ENCODE results near the gene ANO9. TPM values are rescaled to one million over a fixed set of nuclear protein-coding genes. Genes with fewer than 3 reads are reported as not detected.

ANO9 gene
- total and polyA plus RNA-seq, 5 donors from 2014 or later: 8.9 to 153 (median 13.3) TPM

DNA sequence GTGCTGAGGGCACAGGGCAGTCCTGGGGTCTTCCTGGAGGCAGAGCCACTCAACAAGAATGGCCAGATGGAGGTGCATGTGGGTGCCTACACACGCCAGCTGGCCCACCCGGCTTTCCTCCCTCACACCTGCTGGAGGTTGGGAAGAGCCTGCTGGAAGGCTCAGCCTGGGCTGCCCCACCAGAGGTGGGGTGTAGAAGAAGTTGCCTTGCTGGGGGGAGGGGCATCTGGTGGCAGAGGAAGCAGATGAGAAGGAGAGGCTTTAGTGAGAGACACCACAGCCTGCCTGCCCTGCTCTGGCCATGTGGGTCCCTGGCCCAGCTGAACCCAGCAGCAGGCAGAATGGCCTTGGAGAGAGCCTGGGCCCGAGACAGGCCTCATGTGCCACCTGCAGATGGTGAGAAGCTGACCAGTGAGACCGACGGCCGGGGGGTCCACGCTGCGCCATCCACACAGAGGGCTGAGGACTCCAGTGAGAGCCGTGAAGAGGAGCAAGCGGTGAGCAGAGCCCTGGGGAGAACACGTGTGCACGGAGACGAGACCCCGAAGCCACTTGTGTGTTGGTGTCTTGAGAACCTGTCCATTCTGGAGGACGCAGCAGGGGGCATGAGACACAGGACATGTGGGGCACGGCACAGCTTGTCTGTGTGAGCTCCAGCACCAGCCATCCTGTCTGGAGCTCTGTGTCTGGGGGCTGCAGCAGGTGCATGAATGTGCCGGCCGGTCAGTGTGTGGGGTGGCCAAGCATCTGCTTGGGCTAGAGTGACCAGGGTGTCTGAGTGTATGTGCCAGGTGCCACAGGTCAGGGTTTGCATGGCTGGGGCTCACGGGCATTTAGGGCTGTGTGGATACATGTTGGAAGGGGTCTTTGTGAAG lies 69.9 kb downstream of the ANO9 start:
- H3K36me3 Mint-ChIP-seq: no peaks in the 10 kb centered on the region
- no peaks in the 10 kb centered on the region for H3K9me3 ChIP-seq (ENCODE audit: control insufficient read depth in 2 of 2, low read length in 2 of 2)
- H3K27me3 ChIP-seq (ENCODE audit: control insufficient read depth, insufficient read depth, low read length): peaks cover 8% of the 10 kb centered on the region
- H3K4me3 Mint-ChIP-seq: peak overlapping the region in 1 of 4 donors; percentile 32
- peaks cover 29% of the 10 kb centered on the region for H3K27me3 Mint-ChIP-seq
- H3K27ac ChIP-seq (ENCODE audit: insufficient read depth, low read length, poor library complexity, severe bottlenecking): no peak overlapping the region
- H3K9me3 Mint-ChIP-seq: peaks cover 0 to 4% (median 0%) of the 10 kb centered on the region in 7 donors
- no peak for ATAC-seq (ENCODE audit: low read depth in 2 of 2)
- H3K27ac Mint-ChIP-seq: peak overlapping the region in 1 of 3 donors; percentile 52
- H3K36me3 ChIP-seq (ENCODE audit: control insufficient read depth, insufficient read depth, low read length): no peaks in the 10 kb centered on the region
- H3K4me3 ChIP-seq (ENCODE audit: low read depth, low read length): no peak overlapping the region
- DNase-seq: no peak
- peaks cover 10% of the 10 kb centered on the region for H3K4me1 ChIP-seq (ENCODE audit: control insufficient read depth, insufficient read depth, low read length, poor library complexity, severe bottlenecking)
- H3K4me1 Mint-ChIP-seq: peaks cover 0 to 18% (median 2%) of the 10 kb centered on the region in 4 donors

DNA sequence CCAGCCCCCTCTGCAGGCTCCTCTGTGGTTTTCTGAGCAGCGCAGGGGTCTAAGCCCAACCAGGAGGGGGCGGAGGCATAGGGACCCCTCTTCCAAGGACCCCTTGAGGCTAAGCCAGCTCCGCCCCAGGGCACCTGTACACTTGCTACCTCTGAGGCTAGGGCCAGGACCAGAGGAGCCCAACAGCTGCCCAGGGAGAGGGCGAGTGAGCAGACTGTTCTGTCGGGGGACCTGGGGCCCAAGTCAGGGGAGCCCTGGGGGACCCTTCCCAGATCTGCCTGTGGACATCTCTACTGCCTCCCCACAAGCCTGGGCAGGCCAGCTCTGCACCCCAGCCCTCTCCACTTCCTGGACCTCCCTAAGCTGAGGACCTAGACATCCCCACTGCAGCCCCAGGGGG lies 70.8 kb downstream of the ANO9 start:
- Mint-ChIP-seq H3K4me3 (peak overlapping the region in 1 of 4 donors; percentile 32), H3K27me3 (peaks cover 38% of the 10 kb centered on the region), H3K27ac (no peak overlapping the region), H3K36me3 (no peaks in the 10 kb centered on the region), H3K9me3 (peaks cover 0 to 4% (median 0%) of the 10 kb centered on the region in 7 donors), H3K4me1 (peaks cover 0 to 18% (median 2%) of the 10 kb centered on the region in 4 donors)
- Histone ChIP-seq H3K4me1 (ENCODE audit: control insufficient read depth, insufficient read depth, low read length, poor library complexity, severe bottlenecking) (peaks cover 10% of the 10 kb centered on the region), H3K9me3 (ENCODE audit: control insufficient read depth in 2 of 2, low read length in 2 of 2) (no peaks in the 10 kb centered on the region), H3K27ac (ENCODE audit: insufficient read depth, low read length, poor library complexity, severe bottlenecking) (no peak overlapping the region), H3K4me3 (ENCODE audit: low read depth, low read length) (no peak overlapping the region), H3K27me3 (ENCODE audit: control insufficient read depth, insufficient read depth, low read length) (peaks cover 11% of the 10 kb centered on the region), H3K36me3 (ENCODE audit: control insufficient read depth, insufficient read depth, low read length) (no peaks in the 10 kb centered on the region)
- DNase-seq (no peak), ATAC-seq (ENCODE audit: low read depth in 2 of 2) (no peak)

DNA sequence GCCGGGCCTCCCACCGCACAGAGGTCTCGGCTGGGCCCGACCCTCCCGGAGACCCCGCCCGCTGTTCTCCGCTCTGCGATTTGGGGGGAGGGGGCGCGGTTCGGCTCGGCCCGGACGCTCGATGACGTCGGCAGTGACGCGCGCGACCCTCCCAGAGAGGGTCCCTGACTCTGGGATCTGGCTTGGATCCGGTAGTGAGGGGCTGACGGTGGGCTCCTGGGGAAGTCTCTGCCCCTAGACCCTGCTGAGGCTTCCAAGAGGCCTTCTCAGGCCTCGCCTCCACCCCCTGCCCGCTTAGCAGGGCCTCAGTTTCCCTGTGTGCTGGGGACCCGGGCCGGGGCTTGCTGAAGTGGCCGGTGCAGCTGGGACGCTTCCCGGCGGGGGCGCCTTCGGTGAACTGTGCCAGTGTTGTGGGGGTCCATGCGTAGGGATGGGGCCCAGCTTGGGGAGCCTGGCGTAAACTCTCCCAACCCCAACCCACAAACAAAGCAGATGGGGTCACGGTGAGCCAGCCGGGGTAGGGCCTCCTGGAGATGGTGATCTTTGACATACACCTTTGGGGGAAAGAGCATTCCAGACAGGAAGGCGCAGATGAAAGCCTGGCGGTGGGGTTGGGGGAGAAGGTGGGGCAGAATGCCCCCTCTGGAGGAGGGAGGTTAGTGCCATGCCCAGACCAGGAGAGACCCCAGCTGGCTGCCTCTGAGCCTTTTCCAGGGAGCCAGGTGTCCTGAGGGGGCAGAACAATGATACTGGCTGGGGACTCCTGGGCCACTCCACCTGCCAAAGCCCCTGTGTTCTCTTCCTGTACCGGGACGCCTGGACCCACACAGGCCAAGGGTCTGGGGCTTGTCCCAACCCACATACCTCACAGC lies 71.5 kb downstream of the ANO9 start:
- DNase-seq: no peak
- Mint-ChIP-seq H3K4me1 (peaks cover 0 to 18% (median 2%) of the 10 kb centered on the region in 4 donors), H3K27ac (no peak overlapping the region), H3K9me3 (peaks cover 0 to 6% (median 0%) of the 10 kb centered on the region in 7 donors), H3K4me3 (peak overlapping the region in 3 of 4 donors; percentile 41 to 75 (median 71)), H3K36me3 (no peaks in the 10 kb centered on the region), H3K27me3 (peaks cover 38% of the 10 kb centered on the region)
- no peak overlapping the region for H3K4me3 ChIP-seq (ENCODE audit: low read depth, low read length)
- peaks cover 11% of the 10 kb centered on the region for H3K27me3 ChIP-seq (ENCODE audit: control insufficient read depth, insufficient read depth, low read length)
- ATAC-seq (ENCODE audit: low read depth in 2 of 2): no peak
- H3K4me1 ChIP-seq (ENCODE audit: control insufficient read depth, insufficient read depth, low read length, poor library complexity, severe bottlenecking): peaks cover 10% of the 10 kb centered on the region
- H3K27ac ChIP-seq (ENCODE audit: insufficient read depth, low read length, poor library complexity, severe bottlenecking): no peak overlapping the region
- no peaks in the 10 kb centered on the region for H3K9me3 ChIP-seq (ENCODE audit: control insufficient read depth in 2 of 2, low read length in 2 of 2)
- H3K36me3 ChIP-seq (ENCODE audit: control insufficient read depth, insufficient read depth, low read length): no peaks in the 10 kb centered on the region

DNA sequence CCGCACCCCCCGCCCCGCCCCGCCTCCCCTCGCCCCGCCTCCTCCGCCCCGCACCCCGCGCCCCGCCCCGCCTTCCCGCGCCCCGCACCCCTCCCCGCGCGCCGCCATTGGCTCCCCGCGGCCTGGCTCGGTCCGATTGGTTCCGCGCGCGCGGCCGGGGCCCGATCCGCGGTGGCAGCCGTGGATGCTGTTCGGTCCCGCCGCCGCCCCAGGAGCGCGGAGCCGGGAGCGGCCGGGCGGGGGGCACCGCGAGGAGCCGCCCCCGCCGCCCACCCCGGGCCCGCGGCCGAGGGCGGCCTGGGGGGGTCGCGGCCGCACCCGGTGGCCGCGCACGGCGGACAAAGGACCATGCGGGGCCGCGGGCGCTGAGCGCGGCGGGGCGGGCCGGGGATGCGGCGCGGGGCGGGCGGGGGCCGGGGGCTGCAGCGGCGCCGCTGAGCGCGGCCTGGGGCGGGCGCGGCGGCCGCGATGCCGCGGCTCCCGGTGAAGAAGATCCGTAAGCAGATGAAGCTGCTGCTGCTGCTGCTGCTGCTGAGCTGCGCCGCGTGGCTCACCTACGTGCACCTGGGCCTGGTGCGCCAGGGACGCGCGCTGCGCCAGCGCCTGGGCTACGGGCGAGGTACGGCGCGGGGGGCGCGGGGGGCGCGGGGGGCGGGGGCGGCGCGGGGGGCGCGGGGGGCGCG lies 72.3 kb downstream of the ANO9 start, which contains the start of gene B4GALNT4:
Gene B4GALNT4, plus strand, starts transcription at position 164 of the 683 bp plus-strand sequence. Its CDS starts 305 bp downstream, at position 469.
- Mint-ChIP-seq H3K27ac (no peak within 1 kb of the TSS), H3K27me3 (peaks cover 38% of the 10 kb centered on the region), H3K36me3 (no peaks in the 10 kb centered on the region), H3K9me3 (peaks cover 0 to 6% (median 0%) of the 10 kb centered on the region in 7 donors), H3K4me1 (peaks cover 0 to 18% (median 2%) of the 10 kb centered on the region in 4 donors), H3K4me3 (peak within 1 kb of the TSS; percentile 39 to 87 (median 59))
- H3K9me3 ChIP-seq (ENCODE audit: control insufficient read depth in 2 of 2, low read length in 2 of 2): no peaks in the 10 kb centered on the region
- no peaks in the 10 kb centered on the region for H3K36me3 ChIP-seq (ENCODE audit: control insufficient read depth, insufficient read depth, low read length)
- H3K27me3 ChIP-seq (ENCODE audit: control insufficient read depth, insufficient read depth, low read length): peaks cover 11% of the 10 kb centered on the region
- peak; percentile 24 to 53 for ATAC-seq (ENCODE audit: low read depth in 2 of 2)
- H3K4me3 ChIP-seq (ENCODE audit: low read depth, low read length): no peak within 1 kb of the TSS
- H3K27ac ChIP-seq (ENCODE audit: insufficient read depth, low read length, poor library complexity, severe bottlenecking): no peak within 1 kb of the TSS
- H3K4me1 ChIP-seq (ENCODE audit: control insufficient read depth, insufficient read depth, low read length, poor library complexity, severe bottlenecking): peaks cover 10% of the 10 kb centered on the region
- DNase-seq: peak in 1 of 3 donors; percentile 24

DNA sequence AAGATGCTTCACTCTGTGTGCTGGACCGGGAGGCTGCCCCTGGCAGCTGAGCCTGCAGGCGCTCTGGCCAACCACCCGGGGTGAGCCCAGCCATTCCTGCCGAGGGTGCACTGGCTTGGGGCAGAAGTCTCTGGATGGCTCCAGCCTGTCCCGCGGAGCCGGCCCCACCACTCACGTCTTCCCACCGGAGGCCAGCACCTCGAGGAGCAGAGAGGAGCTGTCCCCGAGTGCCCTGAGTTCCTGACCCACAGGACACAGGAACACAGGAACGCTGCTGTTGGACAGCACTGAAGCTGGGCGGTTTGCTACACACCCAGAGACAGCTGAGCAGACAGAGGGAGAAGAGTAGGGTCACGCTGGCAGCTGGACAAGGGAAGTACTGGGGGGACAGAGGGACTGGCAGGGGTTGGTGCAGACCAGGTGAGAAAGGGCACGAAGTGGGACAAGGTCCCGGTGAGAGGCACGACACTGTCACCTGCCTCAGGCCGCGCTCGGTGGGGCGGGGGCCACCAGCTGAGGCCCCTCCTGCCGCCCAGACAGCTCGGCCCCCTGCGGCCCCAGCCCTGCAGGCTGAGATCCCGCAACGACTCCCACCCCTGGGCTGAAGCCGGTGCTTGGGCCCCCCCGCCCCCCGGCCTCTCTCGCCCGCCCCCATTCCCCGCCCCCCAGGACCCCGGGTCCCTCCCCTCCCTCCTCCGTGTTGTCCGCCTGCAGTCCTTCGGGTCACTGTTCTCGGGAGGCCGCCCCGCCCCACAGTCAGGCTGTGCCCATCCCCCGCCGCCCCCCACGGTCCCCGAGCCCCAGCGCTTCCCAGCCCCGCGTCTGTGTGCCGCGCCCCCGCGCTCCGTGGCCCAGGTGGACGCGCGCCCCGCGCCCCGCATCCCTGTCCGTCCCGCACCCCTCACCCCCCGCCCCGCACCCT lies 73.1 kb downstream of the ANO9 start:
- no peak for ATAC-seq (ENCODE audit: low read depth in 2 of 2)
- Histone ChIP-seq H3K9me3 (ENCODE audit: control insufficient read depth in 2 of 2, low read length in 2 of 2) (no peaks in the 10 kb centered on the region), H3K36me3 (ENCODE audit: control insufficient read depth, insufficient read depth, low read length) (no peaks in the 10 kb centered on the region), H3K4me1 (ENCODE audit: control insufficient read depth, insufficient read depth, low read length, poor library complexity, severe bottlenecking) (peaks cover 14% of the 10 kb centered on the region), H3K27ac (ENCODE audit: insufficient read depth, low read length, poor library complexity, severe bottlenecking) (no peak overlapping the region), H3K4me3 (ENCODE audit: low read depth, low read length) (no peak overlapping the region), H3K27me3 (ENCODE audit: control insufficient read depth, insufficient read depth, low read length) (peaks cover 11% of the 10 kb centered on the region)
- peaks cover 0 to 2% (median 0%) of the 10 kb centered on the region in 7 donors for H3K9me3 Mint-ChIP-seq
- DNase-seq: no peak
- peaks cover 0 to 18% (median 2%) of the 10 kb centered on the region in 4 donors for H3K4me1 Mint-ChIP-seq
- no peak overlapping the region for H3K27ac Mint-ChIP-seq
- H3K36me3 Mint-ChIP-seq: no peaks in the 10 kb centered on the region
- H3K4me3 Mint-ChIP-seq: peak overlapping the region; percentile 29 to 87 (median 58)
- H3K27me3 Mint-ChIP-seq: peaks cover 38% of the 10 kb centered on the region

DNA sequence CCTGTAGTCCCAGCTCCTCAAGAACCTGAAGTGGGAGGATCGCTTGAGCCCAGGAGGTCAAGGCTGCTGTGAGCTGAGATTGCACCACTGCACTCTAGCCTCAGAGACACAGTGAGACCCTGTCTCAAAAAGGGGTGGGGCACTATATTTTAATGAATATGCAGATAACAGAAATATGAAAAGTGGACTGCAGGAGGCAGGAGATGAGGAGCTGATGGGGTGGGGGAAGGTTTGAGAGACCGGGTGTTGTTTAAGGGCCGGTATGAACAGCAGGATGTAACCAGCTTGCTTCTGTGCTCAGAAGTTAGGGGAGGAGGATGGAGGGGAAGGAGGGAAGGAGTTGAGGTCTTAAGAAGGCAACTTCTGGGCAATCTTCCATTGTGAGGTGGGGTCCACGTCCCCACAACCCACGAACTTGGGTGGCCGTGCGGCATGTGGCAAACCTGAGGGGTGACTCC lies 73.8 kb downstream of the ANO9 start:
- ATAC-seq (ENCODE audit: low read depth in 2 of 2) (no peak), DNase-seq (peak in 2 of 3 donors; percentile 16 to 29)
- no peaks in the 10 kb centered on the region for H3K36me3 Mint-ChIP-seq
- Histone ChIP-seq H3K4me3 (ENCODE audit: low read depth, low read length) (no peak overlapping the region), H3K9me3 (ENCODE audit: control insufficient read depth in 2 of 2, low read length in 2 of 2) (no peaks in the 10 kb centered on the region), H3K27me3 (ENCODE audit: control insufficient read depth, insufficient read depth, low read length) (peaks cover 11% of the 10 kb centered on the region), H3K36me3 (ENCODE audit: control insufficient read depth, insufficient read depth, low read length) (no peaks in the 10 kb centered on the region), H3K27ac (ENCODE audit: insufficient read depth, low read length, poor library complexity, severe bottlenecking) (no peak overlapping the region), H3K4me1 (ENCODE audit: control insufficient read depth, insufficient read depth, low read length, poor library complexity, severe bottlenecking) (peaks cover 14% of the 10 kb centered on the region)
- H3K27ac Mint-ChIP-seq: no peak overlapping the region
- peaks cover 38% of the 10 kb centered on the region for H3K27me3 Mint-ChIP-seq
- peak overlapping the region in 3 of 4 donors; percentile 29 to 87 (median 77) for H3K4me3 Mint-ChIP-seq
- H3K9me3 Mint-ChIP-seq: peaks cover 0 to 2% (median 0%) of the 10 kb centered on the region in 7 donors
- peaks cover 0 to 18% (median 2%) of the 10 kb centered on the region in 4 donors for H3K4me1 Mint-ChIP-seq
